KMS-11 (cell line): Measurements from ENCODE around the gene JAK2.
"Not testable (repeated sequence)": the region's sequence is repeated elsewhere in the genome, so short reads cannot be mapped to it uniquely, and the experiment has no call there.

Source experiments
- H2AFZ ChIP-seq: fragments of 200-600 bp; sonication (generic); 2 replicates; pipeline ENCODE4 v1.6.1; 2016; ENCODE audit warnings: antibody characterized with exemption, mixed run types, low read depth
- H3K27ac ChIP-seq: fragments of 200-600 bp; sonication (generic); 2 replicates; pipeline ENCODE4 v1.6.1; 2016; ENCODE audit warnings: mild to moderate bottlenecking, mixed run types
- H3K27me3 ChIP-seq: fragments of 200-600 bp; sonication (generic); 2 replicates; pipeline ENCODE4 v1.6.1; 2017; ENCODE audit warnings: mild to moderate bottlenecking, low read depth, mixed run types, moderate library complexity; ENCODE audit not compliant: insufficient read depth
- H3K36me3 ChIP-seq: fragments of 200-600 bp; sonication (generic); 2 replicates; pipeline ENCODE4 v1.6.1; 2017; ENCODE audit warnings: mild to moderate bottlenecking, mixed run types; ENCODE audit not compliant: insufficient read depth
- H3K4me1 ChIP-seq: fragments of 200-600 bp; sonication (generic); 2 replicates; pipeline ENCODE4 v1.6.1; 2016; ENCODE audit warnings: mild to moderate bottlenecking, low read depth, mixed run types; ENCODE audit not compliant: poor library complexity, severe bottlenecking
- H3K4me2 ChIP-seq: fragments of 200-600 bp; sonication (generic); 2 replicates; pipeline ENCODE4 v1.7.0; 2016; ENCODE audit warnings: mild to moderate bottlenecking, mixed run types
- H3K4me3 ChIP-seq: fragments of 200-600 bp; sonication (generic); IDR thresholded peaks from 2 replicates; pipeline ENCODE4 v1.6.1; 2017; ENCODE audit warnings: low read depth, low read length, mixed read lengths; ENCODE audit not compliant: insufficient read depth
- H3K79me2 ChIP-seq: fragments of 200-600 bp; sonication (generic); 2 replicates; pipeline ENCODE4 v1.6.1; 2016; ENCODE audit warnings: low read depth, mixed run types; ENCODE audit not compliant: insufficient read depth
- H3K9ac ChIP-seq: fragments of 200-600 bp; sonication (generic); 2 replicates; pipeline ENCODE4 v1.6.1; 2016; ENCODE audit warnings: mild to moderate bottlenecking, mixed run types
- H4K20me1 ChIP-seq: fragments of 200-600 bp; sonication (generic); 2 replicates; pipeline ENCODE4 v1.6.1; 2016; ENCODE audit warnings: mild to moderate bottlenecking, mixed run types; ENCODE audit not compliant: insufficient read depth
- CTCF ChIP-seq: fragments of 200-600 bp; sonication (generic); conservative IDR thresholded peaks from 2 replicates; pipeline ENCODE4 v1.6.1; 2017; ENCODE audit warnings: low read depth, mild to moderate bottlenecking, antibody characterized with exemption, low read length, moderate library complexity, mixed read lengths

Gene JAK2

GRCh38 chr9:4938496-4938895 is 46.6 kb upstream of the JAK2 start:
- no peaks in the 10 kb centered on the region for H3K79me2 ChIP-seq
- H3K4me1 ChIP-seq, result no peaks in the 10 kb centered on the region
- H4K20me1 ChIP-seq, result no peaks in the 10 kb centered on the region
- H3K27ac ChIP-seq, result no peak overlapping the region
- no peak for TF ChIP-seq CTCF
- no peak overlapping the region for H3K4me2 ChIP-seq
- H3K27me3 ChIP-seq, result no peaks in the 10 kb centered on the region
- no peak overlapping the region for H2AFZ ChIP-seq
- no peak overlapping the region for H3K9ac ChIP-seq
- no peaks in the 10 kb centered on the region for H3K36me3 ChIP-seq
- H3K4me3 ChIP-seq, result no peak overlapping the region

- H3K4me2 ChIP-seq, result no peak overlapping the region
- no peak overlapping the region for H2AFZ ChIP-seq
These were observed 45.9 kb upstream of the JAK2 start for GRCh38 chr9:4939118-4939561.

GRCh38 chr9:4942042-4942691 is 42.9 kb upstream of the JAK2 start:
- H3K9ac ChIP-seq, H3K79me2 ChIP-seq, H4K20me1 ChIP-seq, H2AFZ ChIP-seq, H3K27ac ChIP-seq, H3K4me2 ChIP-seq, H3K4me1 ChIP-seq, H3K27me3 ChIP-seq, H3K4me3 ChIP-seq, H3K36me3 ChIP-seq: not testable (repeated sequence)

More at GRCh38 chr9:4939118-4939561, 45.9 kb upstream of the JAK2 start:
- Histone ChIP-seq H4K20me1 (no peaks in the 10 kb centered on the region), H3K79me2 (no peaks in the 10 kb centered on the region), H3K9ac (no peak overlapping the region), H3K27ac (no peak overlapping the region), H3K4me3 (no peak overlapping the region), H3K4me1 (no peaks in the 10 kb centered on the region), H3K27me3 (no peaks in the 10 kb centered on the region), H3K36me3 (no peaks in the 10 kb centered on the region)
- TF ChIP-seq CTCF, result no peak

- no peaks in the 10 kb centered on the region for H3K4me1 ChIP-seq
These were observed 41.7 kb upstream of the JAK2 start for GRCh38 chr9:4943346-4943745.

GRCh38 chr9:4944431-4945211 is 40.5 kb upstream of the JAK2 start:
- not testable (repeated sequence) for H3K36me3 ChIP-seq, H3K4me2 ChIP-seq, H2AFZ ChIP-seq, H3K9ac ChIP-seq, H3K27me3 ChIP-seq, H3K79me2 ChIP-seq, H3K4me3 ChIP-seq, H4K20me1 ChIP-seq, H3K27ac ChIP-seq, H3K4me1 ChIP-seq

More at GRCh38 chr9:4943346-4943745, 41.7 kb upstream of the JAK2 start:
- Histone ChIP-seq H3K4me2 (no peak overlapping the region), H3K9ac (no peak overlapping the region), H3K27ac (no peak overlapping the region), H3K4me3 (no peak overlapping the region), H3K36me3 (no peaks in the 10 kb centered on the region), H3K27me3 (no peaks in the 10 kb centered on the region), H3K79me2 (no peaks in the 10 kb centered on the region), H2AFZ (no peak overlapping the region), H4K20me1 (no peaks in the 10 kb centered on the region)
- TF ChIP-seq CTCF, result no peak
